Measurements from ENCODE around the gene USHBP1.
"Not testable (repeated sequence)": the region's sequence is repeated elsewhere in the genome, so short reads cannot be mapped to it uniquely, and the experiment has no call there.

The USHBP1 gene

GRCh38 chr19:17281391-17282304 lies 17.1 kb upstream of the USHBP1 start, which contains the start of gene ANKLE1:
Gene ANKLE1, plus strand, starts transcription at chr19:17281901. Its CDS starts 20 bp downstream, at chr19:17281921.
- H3K36me3 ChIP-seq = peaks cover 2% of the 10 kb centered on the region; the same call in 1 of the 2 replicates
- TF ChIP-seq CTCF (IDR thresholded peaks at IDR 0.05; ENCODE audit: low read depth, low read length) = no peak
- H3K4me3 ChIP-seq (ENCODE audit: low read depth, low read length) = peak within 1 kb of the TSS; percentile 33
- H3K9me3 ChIP-seq = no peaks in the 10 kb centered on the region
- DNase-seq = no peak
- H3K4me1 ChIP-seq = no peaks in the 10 kb centered on the region
- H3K27me3 ChIP-seq = peaks cover 5% of the 10 kb centered on the region; the same call in 1 of the 2 replicates

- Histone ChIP-seq H3K27me3 (peaks cover 5% of the 10 kb centered on the region; the same call in 1 of the 2 replicates), H3K36me3 (peaks cover 6% of the 10 kb centered on the region), H3K4me1 (no peaks in the 10 kb centered on the region), H3K9me3 (no peaks in the 10 kb centered on the region), H3K4me3 (ENCODE audit: low read depth, low read length) (no peak overlapping the region)
- DNase-seq = no peak
- no peak for TF ChIP-seq CTCF (IDR thresholded peaks at IDR 0.05; ENCODE audit: low read depth, low read length)
Measured at GRCh38 chr19:17279436-17279835, 14.9 kb upstream of the USHBP1 start.

- no peak overlapping the region for H3K4me3 ChIP-seq (ENCODE audit: low read depth, low read length)
- peaks cover 18% of the 10 kb centered on the region for H3K36me3 ChIP-seq
- no peak for TF ChIP-seq CTCF (IDR thresholded peaks at IDR 0.05; ENCODE audit: low read depth, low read length)
- no peaks in the 10 kb centered on the region for H3K27me3 ChIP-seq
- no peaks in the 10 kb centered on the region for H3K4me1 ChIP-seq
- DNase-seq = no peak
- H3K9me3 ChIP-seq = no peaks in the 10 kb centered on the region
Measured at GRCh38 chr19:17275441-17276175, 11.1 kb upstream of the USHBP1 start.

- DNase-seq; H3K4me3 ChIP-seq (ENCODE audit: low read depth, low read length); H3K27me3 ChIP-seq; H3K9me3 ChIP-seq; H3K4me1 ChIP-seq: not testable (repeated sequence)
- peaks cover 21% of the 10 kb centered on the region for H3K36me3 ChIP-seq
Measured at GRCh38 chr19:17274892-17275291, 10.3 kb upstream of the USHBP1 start.

GRCh38 chr19:17268754-17269153 lies 4.2 kb upstream of the USHBP1 start:
- Histone ChIP-seq H3K4me1 (no peaks in the 10 kb centered on the region), H3K36me3 (peaks cover 13% of the 10 kb centered on the region), H3K27me3 (no peaks in the 10 kb centered on the region), H3K9me3 (no peaks in the 10 kb centered on the region), H3K4me3 (ENCODE audit: low read depth, low read length) (no peak overlapping the region)
- TF ChIP-seq CTCF (IDR thresholded peaks at IDR 0.05; ENCODE audit: low read depth, low read length) = no peak
- DNase-seq = no peak

- peak; percentile 98 for DNase-seq
- no peak for TF ChIP-seq CTCF (IDR thresholded peaks at IDR 0.05; ENCODE audit: low read depth, low read length)
- H3K36me3 ChIP-seq = peaks cover 13% of the 10 kb centered on the region
- H3K9me3 ChIP-seq = no peaks in the 10 kb centered on the region
- no peaks in the 10 kb centered on the region for H3K4me1 ChIP-seq
- no peaks in the 10 kb centered on the region for H3K27me3 ChIP-seq
- peak within 1 kb of the TSS; percentile 99 for H3K4me3 ChIP-seq (ENCODE audit: low read depth, low read length)
Measured at GRCh38 chr19:17266975-17267788, 2.6 kb upstream of the USHBP1 start, which contains the start of gene BABAM1. Gene BABAM1, plus strand, starts transcription at chr19:17267443. Its CDS starts 1,364 bp downstream, at chr19:17268807.

Measured in BE2C (cell line).